ENCODE measurements around the gene RNF123. TPM values are rescaled to one million over a fixed set of nuclear protein-coding genes. Genes with fewer than 3 reads are reported as not detected.

The RNF123 gene
- polyA plus RNA-seq, 1 of the 3 experiments (the other 2 are of a cell fraction): 48.1 TPM

DNA sequence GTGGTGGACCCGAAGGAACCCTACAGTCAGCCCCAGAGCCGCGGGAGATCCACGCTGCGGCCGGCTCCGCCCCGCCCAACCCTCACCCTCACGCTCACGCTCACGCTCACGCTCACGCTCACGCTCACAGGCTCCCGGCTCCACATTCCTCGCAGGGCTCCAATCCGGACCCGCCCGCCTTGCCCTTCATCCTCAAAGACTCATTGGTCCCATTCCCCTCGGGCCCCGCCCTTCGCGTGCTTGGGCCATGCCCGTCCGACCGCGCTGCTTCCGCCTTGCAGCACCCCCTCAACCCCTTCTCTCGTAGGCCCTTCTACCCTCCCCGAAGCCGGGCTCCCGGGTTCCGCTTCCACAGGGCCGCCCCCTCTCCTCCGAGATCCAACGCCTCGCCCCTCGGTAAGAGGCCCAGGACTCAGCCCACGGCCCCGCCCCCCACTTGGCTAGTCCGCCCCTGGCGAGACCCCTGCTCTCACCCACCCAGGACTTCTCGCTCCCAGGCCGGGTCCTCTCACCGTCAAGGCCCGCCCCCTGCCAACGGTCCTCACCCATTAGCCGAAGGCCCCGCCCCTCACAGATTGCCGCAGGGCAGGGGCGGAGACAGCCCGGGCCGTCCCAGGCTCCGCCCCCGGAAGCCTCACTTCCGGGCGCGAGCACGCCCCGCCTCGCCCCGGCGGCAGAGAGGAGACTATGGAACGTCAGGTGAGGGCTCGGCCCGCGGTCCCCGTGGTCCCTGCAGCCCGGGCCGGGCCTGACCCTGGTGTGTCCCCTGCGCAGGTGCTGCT is 15.5 kb upstream of the RNF123 start, which contains the start of gene APEH:
TSS of gene APEH (plus strand) at position 637 of the 782 bp plus-strand sequence. CDS start at position 688, 51 bp downstream.
- no peaks in the 10 kb centered on the region for H3K27me3 ChIP-seq (ENCODE audit: insufficient read depth)
- H2AFZ ChIP-seq (ENCODE audit: low read depth): peak within 1 kb of the TSS; percentile 81
- peak within 1 kb of the TSS; percentile 83 to 90 for H3K4me3 ChIP-seq (ENCODE audit: low read depth in 2 of 2, low read length in 1 of 2)
- H3K79me2 ChIP-seq (ENCODE audit: insufficient read depth): peaks cover 24% of the 10 kb centered on the region
- H4K20me1 ChIP-seq (ENCODE audit: insufficient read depth): no peaks in the 10 kb centered on the region
- TF ChIP-seq FOSL2 (IDR thresholded peaks at IDR 0.05; ENCODE audit: borderline replicate concordance, low read depth): no peak
- no peak for TF ChIP-seq RXRA (IDR thresholded peaks at IDR 0.05; ENCODE audit: borderline replicate concordance, low read depth)
- TF ChIP-seq GABPA (IDR thresholded peaks at IDR 0.05; ENCODE audit: low read depth): peak; percentile 75
- no peak for TF ChIP-seq RCOR1 (IDR thresholded peaks at IDR 0.05; ENCODE audit: low read length)
- peak; percentile 61 for TF ChIP-seq POLR2AphosphoS5 (IDR thresholded peaks at IDR 0.05; ENCODE audit: low read depth, low read length)
- TF ChIP-seq RAD21 (IDR thresholded peaks at IDR 0.05; ENCODE audit: low read length): no peak
- TF ChIP-seq, protein P1, sequence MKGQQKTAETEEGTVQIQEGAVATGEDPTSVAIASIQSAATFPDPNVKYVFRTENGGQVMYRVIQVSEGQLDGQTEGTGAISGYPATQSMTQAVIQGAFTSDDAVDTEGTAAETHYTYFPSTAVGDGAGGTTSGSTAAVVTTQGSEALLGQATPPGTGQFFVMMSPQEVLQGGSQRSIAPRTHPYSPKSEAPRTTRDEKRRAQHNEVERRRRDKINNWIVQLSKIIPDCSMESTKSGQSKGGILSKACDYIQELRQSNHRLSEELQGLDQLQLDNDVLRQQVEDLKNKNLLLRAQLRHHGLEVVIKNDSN (IDR thresholded peaks at IDR 0.05; ENCODE audit: borderline replicate concordance, low read depth): no peak
- no peak for TF ChIP-seq RFX5 (IDR thresholded peaks at IDR 0.05; ENCODE audit: low read length)
- peak; percentile 5; the same call in 1 of the 2 replicates for TF ChIP-seq SMC3 (IDR thresholded peaks at IDR 0.05; ENCODE audit: low read depth, low read length)
- TF ChIP-seq FOXM1 (IDR thresholded peaks at IDR 0.05; ENCODE audit: low read depth): no peak
- TF ChIP-seq MXI1 (IDR thresholded peaks at IDR 0.05; ENCODE audit: low read depth, low read length): peak; percentile 41; the same call in 1 of the 2 replicates
- peak; percentile 69 for TF ChIP-seq ELF1 (IDR thresholded peaks at IDR 0.05)
- no peak for TF ChIP-seq TCF12 (IDR thresholded peaks at IDR 0.05)
- TF ChIP-seq MEF2A (IDR thresholded peaks at IDR 0.05; ENCODE audit: borderline replicate concordance, low read depth): no peak
- peak; percentile 24; the same call in 1 of the 2 replicates for TF ChIP-seq SIN3A (IDR thresholded peaks at IDR 0.05; ENCODE audit: borderline replicate concordance, low read depth, low read length)
- TF ChIP-seq, protein P2, sequence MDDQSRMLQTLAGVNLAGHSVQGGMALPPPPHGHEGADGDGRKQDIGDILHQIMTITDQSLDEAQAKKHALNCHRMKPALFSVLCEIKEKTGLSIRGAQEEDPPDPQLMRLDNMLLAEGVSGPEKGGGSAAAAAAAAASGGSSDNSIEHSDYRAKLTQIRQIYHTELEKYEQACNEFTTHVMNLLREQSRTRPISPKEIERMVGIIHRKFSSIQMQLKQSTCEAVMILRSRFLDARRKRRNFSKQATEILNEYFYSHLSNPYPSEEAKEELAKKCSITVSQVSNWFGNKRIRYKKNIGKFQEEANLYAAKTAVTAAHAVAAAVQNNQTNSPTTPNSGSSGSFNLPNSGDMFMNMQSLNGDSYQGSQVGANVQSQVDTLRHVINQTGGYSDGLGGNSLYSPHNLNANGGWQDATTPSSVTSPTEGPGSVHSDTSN (IDR thresholded peaks at IDR 0.05): peak; percentile 30; the same call in 1 of the 2 replicates
- TF ChIP-seq TAF1 (IDR thresholded peaks at IDR 0.05; ENCODE audit: borderline replicate concordance, low read depth, low read length): peak; percentile 9; the same call in 1 of the 2 replicates
- H3F3A ChIP-seq (replicated peaks; ENCODE audit: insufficient read depth): peaks cover 5% of the 10 kb centered on the region
- H3K27ac ChIP-seq (ENCODE audit: low read depth in 2 of 2, low read length in 1 of 2): peak within 1 kb of the TSS; percentile 83 to 90
- CTCF ChIA-PET: interaction anchor here (0.7 to 6.6 kb wide), 4 partner anchors 119 to 147 kb away, joined by 3 to 299 read pairs (median 28); partner anchors contain the start of gene BSN
- POLR2A ChIA-PET: interaction anchor here (1.0 to 2.0 kb wide), 3 partner anchors 120 to 204 kb away, joined by 3 to 17 read pairs (median 5); partner anchors contain the start of gene DAG1
- peak within 1 kb of the TSS; percentile 96 for H3K4me2 ChIP-seq
- H3K9ac ChIP-seq: peak within 1 kb of the TSS; percentile 86
- WGBS (ENCODE audit: low lambda C conversion rate): under 1% methylated on average over 41 of the region's 71 CpGs
- peaks cover 13 to 35% of the 10 kb centered on the region in 2 experiments for H3K36me3 ChIP-seq (replicated peaks in 1 of 2; ENCODE audit: control insufficient read depth in 1 of 2, insufficient read depth in 2 of 2, low read length in 1 of 2)
- no peaks in the 10 kb centered on the region for H3K9me3 ChIP-seq
- H3K9me2 ChIP-seq: no peaks in the 10 kb centered on the region
- peak; percentile 99 for DNase-seq
- peaks cover 7 to 19% of the 10 kb centered on the region in 2 experiments; a peak in 1 of 4 replicates for H3K4me1 ChIP-seq (ENCODE audit: control insufficient read depth in 1 of 2, insufficient read depth in 2 of 2, low read depth in 1 of 2, low read length in 1 of 2)

Data from SK-N-SH (cell line).